HTERT RPE-1 (cell line): ENCODE data around the gene FNDC3B.

Experiments
- in situ Hi-C: fragments of 300-500 bp; cut with MboI; formaldehyde crosslinking; loops from 4 replicates; pipeline ENCODE4 v1.14.3; 2020; ENCODE audit warnings: low sequenced_read_pairs

Gene FNDC3B

GRCh38 chr3:172323894-172324610, 284.7 kb downstream of the FNDC3B start:
- in situ Hi-C loops = no loop called here

- in situ Hi-C loops = no loop called here
These were observed 285.3 kb downstream of the FNDC3B start for GRCh38 chr3:172324611-172325203.

- in situ Hi-C loops = no loop called here
These were observed 286.1 kb downstream of the FNDC3B start for GRCh38 chr3:172325461-172325860.

GRCh38 chr3:172326993-172327392, 287.6 kb downstream of the FNDC3B start:
- in situ Hi-C loops = no loop called here

- in situ Hi-C loops = no loop called here
These were observed 288.9 kb downstream of the FNDC3B start for GRCh38 chr3:172328282-172328681.

GRCh38 chr3:172329070-172329469, 289.7 kb downstream of the FNDC3B start:
- in situ Hi-C loops = no loop called here

- in situ Hi-C loops = no loop called here
These were observed 291.0 kb downstream of the FNDC3B start for GRCh38 chr3:172330413-172330812.

- in situ Hi-C loops = no loop called here
These were observed 293.1 kb downstream of the FNDC3B start for GRCh38 chr3:172332256-172333041.

- in situ Hi-C loops = no loop called here
These were observed 293.6 kb downstream of the FNDC3B start for GRCh38 chr3:172333042-172333377.

GRCh38 chr3:172333692-172334457, 294.5 kb downstream of the FNDC3B start:
- in situ Hi-C loops = no loop called here

GRCh38 chr3:172334671-172335207, 295.4 kb downstream of the FNDC3B start:
- in situ Hi-C loops = no loop called here

GRCh38 chr3:172339892-172340291, 300.5 kb downstream of the FNDC3B start:
- in situ Hi-C loops = no loop called here

GRCh38 chr3:172340583-172340982, 301.2 kb downstream of the FNDC3B start:
- in situ Hi-C loops = no loop called here

- in situ Hi-C loops = no loop called here
These were observed 302.2 kb downstream of the FNDC3B start for GRCh38 chr3:172341482-172342059.

- in situ Hi-C loops = no loop called here
These were observed 302.8 kb downstream of the FNDC3B start for GRCh38 chr3:172342097-172342659.

GRCh38 chr3:172343117-172343516, 303.7 kb downstream of the FNDC3B start:
- in situ Hi-C loops = no loop called here

- in situ Hi-C loops = no loop called here
These were observed 304.6 kb downstream of the FNDC3B start for GRCh38 chr3:172343979-172344378.

- in situ Hi-C loops = no loop called here
These were observed 306.8 kb downstream of the FNDC3B start for GRCh38 chr3:172346161-172346560.

GRCh38 chr3:172347895-172348679, 308.7 kb downstream of the FNDC3B start:
- in situ Hi-C loops = no loop called here
